Liver (tissue), 9 donors: Measurements from ENCODE around the gene EHBP1. TPM values are rescaled to one million over a fixed set of nuclear protein-coding genes. Genes with fewer than 3 reads are reported as not detected.

Source experiments
- DNase-seq: peaks from one replicate; pipeline ENCODE4 v3.0.0-alpha.2; 2017; ENCODE audit warnings: low spot score
- H3K27ac ChIP-seq, 2 donors: one replicate each; pipeline ENCODE4 v1.7.0; 2013; ENCODE audit warnings: inconsistent platforms in 2 of 2, low read length in 2 of 2, control low read depth in 1 of 2, low read depth in 1 of 2, mild to moderate bottlenecking in 1 of 2
- H3K27me3 ChIP-seq, 4 donors: one replicate each; pipeline versions ENCODE4 v1.6.1 to v1.7.0; 2013; ENCODE audit warnings: low read length in 3 of 4, inconsistent platforms in 1 of 4, mild to moderate bottlenecking in 1 of 4, moderate library complexity in 1 of 4; ENCODE audit not compliant: control insufficient read depth in 4 of 4, insufficient read depth in 4 of 4
- H3K36me3 ChIP-seq, 4 donors: one replicate each; pipeline versions ENCODE4 v1.6.1 to v1.7.0; 2013; ENCODE audit warnings: low read length in 3 of 4, mild to moderate bottlenecking in 3 of 4, low read depth in 1 of 4, moderate library complexity in 1 of 4; ENCODE audit not compliant: control insufficient read depth in 4 of 4, insufficient read depth in 3 of 4
- H3K4me1 ChIP-seq, 4 donors: one replicate each; pipeline versions ENCODE4 v1.6.1 to v1.7.0; 2013; ENCODE audit warnings: low read length in 3 of 4, mild to moderate bottlenecking in 3 of 4, moderate library complexity in 1 of 4; ENCODE audit not compliant: control insufficient read depth in 4 of 4, insufficient read depth in 4 of 4
- H3K4me3 ChIP-seq, 3 donors: one replicate each; pipeline versions ENCODE4 v1.6.1 to v1.7.0; 2013; ENCODE audit warnings: low read length in 3 of 3, control low read depth in 1 of 3, low read depth in 1 of 3, mild to moderate bottlenecking in 1 of 3
- H3K9ac ChIP-seq, 2 donors: one replicate each; pipeline ENCODE4 v1.7.0; 2013; ENCODE audit warnings: low read length in 2 of 2, mild to moderate bottlenecking in 2 of 2, moderate library complexity in 2 of 2, control low read depth in 1 of 2, low read depth in 1 of 2
- H3K9me3 ChIP-seq, 4 donors: one replicate each; pipeline versions ENCODE4 v1.6.1 to v1.7.0; 2013; ENCODE audit warnings: low read length in 3 of 4; ENCODE audit not compliant: control insufficient read depth in 4 of 4
- FOXA1 ChIP-seq: IDR thresholded peaks from 2 replicates; pipeline ENCODE4 v1.6.1; 2016; ENCODE audit warnings: antibody characterized with exemption
- FOXA2 ChIP-seq: IDR thresholded peaks from 2 replicates; pipeline ENCODE4 v1.6.1; 2016; ENCODE audit warnings: antibody characterized with exemption
- GABPA ChIP-seq, 2 donors: IDR thresholded peaks in 1 of 2; conservative IDR thresholded peaks in 1 of 2; 2 replicates each; pipeline ENCODE4 v1.6.1; 2016; ENCODE audit warnings: antibody characterized with exemption in 2 of 2, mild to moderate bottlenecking in 1 of 2, moderate library complexity in 1 of 2
- HNF4A ChIP-seq, 2 donors: conservative IDR thresholded peaks; 2 replicates each; pipeline ENCODE4 v1.6.1; 2016; ENCODE audit warnings: antibody characterized with exemption in 2 of 2, mild to moderate bottlenecking in 2 of 2
- HNF4G ChIP-seq: IDR thresholded peaks from 2 replicates; pipeline ENCODE4 v1.6.1; 2016; ENCODE audit warnings: antibody characterized with exemption
- JUND ChIP-seq, 2 donors: IDR thresholded peaks; 2 replicates each; pipeline ENCODE4 v1.6.1; 2016; ENCODE audit warnings: antibody characterized with exemption in 2 of 2
- RAD21 ChIP-seq, 2 donors: IDR thresholded peaks; 2 replicates each; pipeline ENCODE4 v1.6.1; 2016; ENCODE audit warnings: antibody characterized with exemption in 2 of 2, mild to moderate bottlenecking in 2 of 2
- RXRA ChIP-seq, 2 donors: IDR thresholded peaks; 2 replicates each; pipeline ENCODE4 v1.6.1; 2017 to 2018; ENCODE audit warnings: antibody characterized with exemption in 2 of 2, mild to moderate bottlenecking in 1 of 2
- SP1 ChIP-seq: IDR thresholded peaks from 2 replicates; pipeline ENCODE4 v1.6.1; 2018; ENCODE audit warnings: antibody characterized with exemption, mild to moderate bottlenecking
- TAF1 ChIP-seq: conservative IDR thresholded peaks from 2 replicates; pipeline ENCODE4 v1.6.1; 2016; ENCODE audit warnings: antibody characterized with exemption, mild to moderate bottlenecking
- YY1 ChIP-seq: IDR thresholded peaks from 2 replicates; pipeline ENCODE4 v1.6.1; 2016; ENCODE audit warnings: antibody characterized with exemption, mild to moderate bottlenecking
- WGBS: extraction: QIAGEN DNeasy Blood & Tissue Kit; methylation state at CpG from one replicate; pipeline ENCODE4 v1.1.7; 2013; 5-methylcytosine and 5-hydroxymethylcytosine counted together
- polyA plus RNA-seq, 2 donors: library from polyadenylated mRNA; stranded (reverse) in 1 of 2; unstranded in 1 of 2; fragments of 200-250 nt in 1 of 2; fragments of >200 nt in 1 of 2; fragmentation: Nextera tagmentation in 1 of 2; extraction: Ambion mirVana in 1 of 2; gene quantifications; one replicate each; pipeline versions ENCODE4 v1.2.1 to v1.2.3, GENCODE V29; 2013 to 2015
- total RNA-seq, 2 donors: library from RNA; depleted of rRNA; stranded (reverse); fragments of >200 nt; gene quantifications; one replicate each; pipeline ENCODE4 v1.2.3, GENCODE V29; 2014
- TF ChIP-seq, protein P1 (sequence below): fragments of 150-350 bp; IDR thresholded peaks from 2 replicates; pipeline ENCODE4 v1.5.1; 2017; ENCODE audit warnings: improper control_type of control experiment, low read depth, low read length; ENCODE audit not compliant: missing input control
- TF ChIP-seq, protein P2 (sequence below): IDR thresholded peaks from 2 replicates; pipeline ENCODE4 v1.6.1; 2016; ENCODE audit warnings: antibody characterized with exemption
- TF ChIP-seq, protein P3 (sequence below): IDR thresholded peaks from 2 replicates; pipeline ENCODE4 v1.6.1; 2016; ENCODE audit warnings: antibody characterized with exemption
- donor health status: healthy.
- donor health status: healthy.
- donor health status: healthy.
- donor health status: healthy.
- donor health status: healthy.

The EHBP1 gene
- total and polyA plus RNA-seq, 4 donors, result 16.6 to 85.8 (median 24.4) TPM

DNA sequence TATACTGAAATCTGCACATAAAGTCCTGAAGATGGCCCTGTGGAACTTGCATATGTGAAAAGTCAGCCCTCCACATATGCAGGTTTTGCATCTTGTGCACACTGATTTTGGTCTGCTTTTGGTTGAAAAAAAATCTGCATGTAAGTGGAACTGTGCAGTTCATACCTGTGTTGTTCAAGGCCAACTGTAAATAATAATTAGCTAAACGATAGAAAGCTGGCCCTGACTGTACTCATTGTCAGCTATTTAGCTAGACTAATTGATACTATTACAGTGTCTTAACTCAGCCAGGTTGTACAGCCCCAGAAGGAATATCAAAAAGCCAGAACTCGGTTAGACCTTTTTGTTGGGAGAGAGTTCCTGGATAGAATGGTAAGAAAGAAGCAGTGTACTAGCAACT lies 54.5 kb downstream of the EHBP1 start:
- DNase-seq, result no peak
- no peak overlapping the region for H3K4me3 ChIP-seq
- H3K36me3 ChIP-seq, result no peaks in the 10 kb centered on the region
- H3K27ac ChIP-seq, result no peak overlapping the region
- H3K9me3 ChIP-seq, result no peaks in the 10 kb centered on the region
- TF ChIP-seq FOXA2 (no peak), FOXA1 (no peak), RXRA (IDR thresholded peaks at IDR 0.05) (no peak), RAD21 (IDR thresholded peaks at IDR 0.05) (no peak), SP1 (no peak), HNF4A (conservative IDR thresholded peaks at IDR 0.05) (no peak), YY1 (no peak), HNF4G (no peak)
- TF ChIP-seq, protein P1, sequence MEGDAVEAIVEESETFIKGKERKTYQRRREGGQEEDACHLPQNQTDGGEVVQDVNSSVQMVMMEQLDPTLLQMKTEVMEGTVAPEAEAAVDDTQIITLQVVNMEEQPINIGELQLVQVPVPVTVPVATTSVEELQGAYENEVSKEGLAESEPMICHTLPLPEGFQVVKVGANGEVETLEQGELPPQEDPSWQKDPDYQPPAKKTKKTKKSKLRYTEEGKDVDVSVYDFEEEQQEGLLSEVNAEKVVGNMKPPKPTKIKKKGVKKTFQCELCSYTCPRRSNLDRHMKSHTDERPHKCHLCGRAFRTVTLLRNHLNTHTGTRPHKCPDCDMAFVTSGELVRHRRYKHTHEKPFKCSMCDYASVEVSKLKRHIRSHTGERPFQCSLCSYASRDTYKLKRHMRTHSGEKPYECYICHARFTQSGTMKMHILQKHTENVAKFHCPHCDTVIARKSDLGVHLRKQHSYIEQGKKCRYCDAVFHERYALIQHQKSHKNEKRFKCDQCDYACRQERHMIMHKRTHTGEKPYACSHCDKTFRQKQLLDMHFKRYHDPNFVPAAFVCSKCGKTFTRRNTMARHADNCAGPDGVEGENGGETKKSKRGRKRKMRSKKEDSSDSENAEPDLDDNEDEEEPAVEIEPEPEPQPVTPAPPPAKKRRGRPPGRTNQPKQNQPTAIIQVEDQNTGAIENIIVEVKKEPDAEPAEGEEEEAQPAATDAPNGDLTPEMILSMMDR, result no peak
- TF ChIP-seq, protein P2, sequence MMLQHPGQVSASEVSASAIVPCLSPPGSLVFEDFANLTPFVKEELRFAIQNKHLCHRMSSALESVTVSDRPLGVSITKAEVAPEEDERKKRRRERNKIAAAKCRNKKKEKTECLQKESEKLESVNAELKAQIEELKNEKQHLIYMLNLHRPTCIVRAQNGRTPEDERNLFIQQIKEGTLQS, result no peak
- no peaks in the 10 kb centered on the region for H3K27me3 ChIP-seq
- peaks cover 4 to 18% (median 10%) of the 10 kb centered on the region in 4 donors for H3K4me1 ChIP-seq
- 80% methylated on average over 2 of the region's 2 CpGs for WGBS
- no peak overlapping the region for H3K9ac ChIP-seq

DNA sequence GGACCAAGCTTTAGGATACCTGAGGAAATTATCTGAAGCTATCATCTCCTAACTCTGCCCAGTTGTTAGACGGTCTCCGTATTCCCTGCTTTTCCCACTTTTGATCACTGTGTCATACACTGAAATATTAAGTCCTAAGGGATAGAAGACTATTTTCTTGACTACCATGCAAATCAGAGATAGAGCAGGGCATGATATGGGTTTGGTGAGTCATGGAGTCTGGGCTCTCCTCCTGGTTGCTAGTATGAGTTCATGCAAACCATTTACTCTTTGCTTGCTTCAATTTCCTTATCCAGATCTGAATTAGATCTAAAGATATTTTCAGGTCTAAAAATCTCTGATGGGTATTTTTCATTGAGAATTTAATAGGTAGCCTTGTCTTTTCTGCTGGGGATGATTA lies 55.0 kb downstream of the EHBP1 start:
- H3K27me3 ChIP-seq, result no peaks in the 10 kb centered on the region
- peaks cover 4 to 18% (median 10%) of the 10 kb centered on the region in 4 donors for H3K4me1 ChIP-seq
- no peak overlapping the region for H3K9ac ChIP-seq
- H3K4me3 ChIP-seq, result no peak overlapping the region
- DNase-seq, result no peak
- 97% methylated on average over 2 of the region's 2 CpGs for WGBS
- TF ChIP-seq FOXA2, result no peak
- TF ChIP-seq GABPA (IDR thresholded peaks at IDR 0.05 in 1 of 2, conservative IDR thresholded peaks at IDR 0.05 in 1 of 2), result no peak
- no peaks in the 10 kb centered on the region for H3K9me3 ChIP-seq
- H3K27ac ChIP-seq, result no peak overlapping the region
- no peaks in the 10 kb centered on the region for H3K36me3 ChIP-seq

GRCh38 chr2:62765619-62766376 lies 60.3 kb downstream of the EHBP1 start:
- Histone ChIP-seq H3K9me3 (no peaks in the 10 kb centered on the region), H3K9ac (no peak overlapping the region), H3K27ac (no peak overlapping the region), H3K4me3 (no peak overlapping the region), H3K4me1 (peaks cover 0 to 10% (median 3%) of the 10 kb centered on the region in 4 donors), H3K27me3 (no peaks in the 10 kb centered on the region), H3K36me3 (peaks cover 0 to 3% (median under 1%) of the 10 kb centered on the region in 4 donors)
- WGBS, result 99% methylated on average over 3 of the region's 3 CpGs
- no peak for DNase-seq
- no peak for TF ChIP-seq RAD21 (IDR thresholded peaks at IDR 0.05)
- no peak for TF ChIP-seq JUND (IDR thresholded peaks at IDR 0.05)
- no peak for TF ChIP-seq FOXA2
- TF ChIP-seq FOXA1, result no peak
- TF ChIP-seq, protein P3, sequence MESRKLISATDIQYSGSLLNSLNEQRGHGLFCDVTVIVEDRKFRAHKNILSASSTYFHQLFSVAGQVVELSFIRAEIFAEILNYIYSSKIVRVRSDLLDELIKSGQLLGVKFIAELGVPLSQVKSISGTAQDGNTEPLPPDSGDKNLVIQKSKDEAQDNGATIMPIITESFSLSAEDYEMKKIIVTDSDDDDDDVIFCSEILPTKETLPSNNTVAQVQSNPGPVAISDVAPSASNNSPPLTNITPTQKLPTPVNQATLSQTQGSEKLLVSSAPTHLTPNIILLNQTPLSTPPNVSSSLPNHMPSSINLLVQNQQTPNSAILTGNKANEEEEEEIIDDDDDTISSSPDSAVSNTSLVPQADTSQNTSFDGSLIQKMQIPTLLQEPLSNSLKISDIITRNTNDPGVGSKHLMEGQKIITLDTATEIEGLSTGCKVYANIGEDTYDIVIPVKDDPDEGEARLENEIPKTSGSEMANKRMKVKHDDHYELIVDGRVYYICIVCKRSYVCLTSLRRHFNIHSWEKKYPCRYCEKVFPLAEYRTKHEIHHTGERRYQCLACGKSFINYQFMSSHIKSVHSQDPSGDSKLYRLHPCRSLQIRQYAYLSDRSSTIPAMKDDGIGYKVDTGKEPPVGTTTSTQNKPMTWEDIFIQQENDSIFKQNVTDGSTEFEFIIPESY, result no peak
- TF ChIP-seq YY1, result no peak
- TF ChIP-seq RXRA (IDR thresholded peaks at IDR 0.05), result no peak
- no peak for TF ChIP-seq TAF1
